Astrocyte (in vitro differentiated cells and primary cell): ENCODE measurements around the gene SBNO2.

Source experiments
- CTCF ChIP-seq: IDR thresholded peaks from 2 replicates; pipeline ENCODE4 v1.5.1; 2011; ENCODE audit warnings: low read depth, mild to moderate bottlenecking, inconsistent platforms, low read length, moderate library complexity; ENCODE audit not compliant: insufficient read depth
- EZH2 ChIP-seq: IDR thresholded peaks from 2 replicates; pipeline ENCODE4 v1.6.1; 2012; ENCODE audit warnings: mild to moderate bottlenecking, low read length, inconsistent platforms; ENCODE audit not compliant: insufficient read depth

DNA sequence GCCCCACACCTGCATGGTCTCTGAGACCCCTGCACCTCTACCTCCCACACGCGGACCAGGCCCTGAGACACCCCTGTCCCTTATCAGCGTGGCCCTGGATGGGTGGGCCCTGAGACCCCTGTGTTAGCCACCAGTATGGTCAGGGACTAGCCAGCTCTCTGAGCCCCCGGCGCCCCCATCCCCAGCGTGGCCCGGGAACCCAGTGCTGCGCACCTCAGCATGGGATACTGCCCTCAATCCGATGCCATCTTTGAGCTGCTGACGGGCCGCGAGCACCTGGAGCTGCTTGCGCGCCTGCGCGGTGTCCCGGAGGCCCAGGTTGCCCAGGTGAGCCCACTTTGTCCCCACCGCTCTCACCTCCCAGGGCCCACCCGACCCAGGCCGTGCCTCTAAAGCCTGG is 112.1 kb downstream of the SBNO2 start:
- TF ChIP-seq CTCF (no peak), EZH2 (no peak)
